Adrenal gland (tissue), 12 donors: ENCODE results near the gene AFM. TPM values are rescaled to one million over a fixed set of nuclear protein-coding genes. Genes with fewer than 3 reads are reported as not detected.

Experiments
- DNase-seq, 7 donors: peaks; one replicate each; pipeline ENCODE4 v3.0.0-alpha.2; 2019 to 2020
- H3K27ac ChIP-seq, 5 donors: fragments of 200-600 bp; sonication (generic) in 4 of 5; 1 replicate in 3 of 5; 2 replicates in 2 of 5; pipeline versions ENCODE4 v1.5.1 to v1.8.0; 2016 to 2020; ENCODE audit warnings: mild to moderate bottlenecking in 1 of 5
- H3K27me3 ChIP-seq: fragments of 200-600 bp; 2 replicates; pipeline ENCODE4 v1.8.0; 2021
- H3K36me3 ChIP-seq, 2 donors: fragments of 200-600 bp; replicated peaks in 1 of 2; 1 replicate in 1 of 2; 2 replicates in 1 of 2; pipeline versions ENCODE4 v1.5.1 to v1.8.0; 2018 to 2022
- H3K4me1 ChIP-seq, 2 donors: fragments of 200-600 bp; replicated peaks in 1 of 2; 1 replicate in 1 of 2; 2 replicates in 1 of 2; pipeline versions ENCODE4 v1.5.1 to v1.8.0; 2018 to 2021
- H3K4me3 ChIP-seq, 4 donors: fragments of 200-600 bp; sonication (generic) in 3 of 4; one replicate each; pipeline ENCODE4 v1.5.1; 2016 to 2018
- H3K9me3 ChIP-seq, 3 donors: fragments of 200-600 bp; sonication (generic) in 1 of 3; replicated peaks in 1 of 3; 1 replicate in 2 of 3; 2 replicates in 1 of 3; pipeline versions ENCODE4 v1.5.1 to v1.8.0; 2016 to 2021
- CTCF ChIP-seq, 6 experiments: fragments of 450-650 bp in 4 of 6; fragments of 200-600 bp in 2 of 6; sonication (generic) in 1 of 6; IDR thresholded peaks; 1 replicate in 5 of 6; 2 replicates in 1 of 6; pipeline versions ENCODE4 v1.5.1 to v1.8.0; 2016 to 2021; ENCODE audit warnings: antibody characterized with exemption in 6 of 6, mild to moderate bottlenecking in 2 of 6, moderate library complexity in 1 of 6
- POLR2A ChIP-seq, 2 donors: fragments of 450-650 bp; IDR thresholded peaks; one replicate each; pipeline ENCODE4 v1.6.1; 2017; ENCODE audit warnings: antibody characterized with exemption in 2 of 2, mild to moderate bottlenecking in 2 of 2, moderate library complexity in 1 of 2
- WGBS, 4 donors: extraction: QIAGEN DNeasy Blood & Tissue Kit in 2 of 4; methylation state at CpG; one replicate each; pipeline versions ENCODE4 v1.1.5 to v1.1.7; 2013 to 2017; 5-methylcytosine and 5-hydroxymethylcytosine counted together
- intact Hi-C, 2 donors: fragments of 100-400 bp; cut with DNase I; formaldehyde crosslinking; loops; one replicate each; pipeline versions ENCODE4 v1.14.1 to v1.15.0; 2022 to 2023
- polyA plus RNA-seq, 3 donors: library from polyadenylated mRNA; stranded (reverse); fragments of 200-250 nt in 2 of 3; fragments of 350-450 nt in 1 of 3; fragmentation: Illumina TruSeq in 1 of 3; extraction: RNeasy Lipid Tissue Mini Kit (QIAGEN cat#74804) in 1 of 3; gene quantifications; one replicate each; pipeline ENCODE4 v1.2.3, GENCODE V29; 2013 to 2014
- total RNA-seq, 9 donors: library from RNA; depleted of rRNA in 4 of 9; stranded (reverse); fragments of >200 nt in 4 of 9; fragments of 120-200 nt in 1 of 9; fragmentation: NEBNext Ultra II Directional in 1 of 9; extraction: Animal tissue kit (Norgen Biotek cat#: 25700) in 1 of 9; gene quantifications; one replicate each; pipeline versions ENCODE4 v1.1.0 to v1.2.4, GENCODE V29; 2013 to 2023
- donor health status: healthy with polysubstance abuse.
- donor health status: Bipolar disorder and iron deficiency.
- donor health status: DM: yes; HTN: yes; CAD: no.
- donor health status: DM: no; HTN: no; CAD: no.
- donor health status: DM: no; HTN: no; CAD: no.
- donor health status: DM: yes; HTN: yes; CAD: no.

Gene AFM
- total and polyA plus RNA-seq, 12 donors: not detected

- TF ChIP-seq CTCF (IDR thresholded peaks at IDR 0.05) (no peak), POLR2A (IDR thresholded peaks at IDR 0.05) (no peak)
- whole genome bisulfite sequencing, 4 donors: 74 to 80% (median 76%) methylated on average over 3 of the region's 3 CpGs
Measured at GRCh38 chr4:73451404-73451803, 30.1 kb upstream of the AFM start.

DNA sequence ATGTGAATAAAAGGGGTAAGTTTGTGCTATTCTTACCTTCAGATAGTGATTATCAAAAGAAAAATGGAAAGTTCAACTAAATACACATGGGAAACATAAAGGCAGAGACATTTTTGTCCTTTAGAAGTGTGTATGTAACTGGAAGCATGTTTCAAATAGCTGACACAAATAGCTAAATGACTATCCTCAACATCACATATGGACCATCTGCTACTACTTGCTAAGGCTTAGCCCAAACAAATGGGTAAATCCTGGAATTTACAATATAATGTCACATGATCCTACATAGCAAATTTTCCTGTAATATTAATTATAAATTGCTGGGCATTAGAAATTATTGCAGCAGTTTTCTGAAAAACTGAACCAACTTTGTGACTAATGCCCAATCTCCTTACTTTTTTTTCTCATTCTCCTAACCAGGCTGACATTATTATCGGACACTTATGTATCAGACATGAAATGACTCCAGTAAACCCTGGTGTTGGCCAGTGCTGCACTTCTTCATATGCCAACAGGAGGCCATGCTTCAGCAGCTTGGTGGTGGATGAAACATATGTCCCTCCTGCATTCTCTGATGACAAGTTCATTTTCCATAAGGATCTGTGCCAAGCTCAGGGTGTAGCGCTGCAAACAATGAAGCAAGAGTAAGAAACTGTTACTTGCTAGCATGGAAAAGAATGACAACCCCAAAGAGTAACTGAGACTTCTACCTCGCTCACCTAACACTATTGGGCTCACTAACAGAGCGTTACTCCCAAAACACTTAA is 29.4 kb upstream of the AFM start:
- peaks cover 5% of the 10 kb centered on the region for H3K27me3 ChIP-seq
- H3K4me1 ChIP-seq: no peaks in the 10 kb centered on the region
- H3K36me3 ChIP-seq: no peaks in the 10 kb centered on the region
- no peak overlapping the region for H3K4me3 ChIP-seq
- H3K9me3 ChIP-seq: no peaks in the 10 kb centered on the region
- no peak for TF ChIP-seq POLR2A (IDR thresholded peaks at IDR 0.05)
- TF ChIP-seq CTCF (IDR thresholded peaks at IDR 0.05): no peak
- intact Hi-C loops: no loop called here
- 87 to 95% (median 91%) methylated on average over 4 of the region's 4 CpGs for WGBS, 4 donors
- no peak for DNase-seq
- no peak overlapping the region for H3K27ac ChIP-seq

More at GRCh38 chr4:73451404-73451803, 30.1 kb upstream of the AFM start:
- Histone ChIP-seq H3K36me3 (no peaks in the 10 kb centered on the region), H3K4me3 (no peak overlapping the region), H3K27ac (no peak overlapping the region), H3K4me1 (no peaks in the 10 kb centered on the region), H3K27me3 (peaks cover 5% of the 10 kb centered on the region), H3K9me3 (no peaks in the 10 kb centered on the region)
- intact Hi-C loops: no loop called here
- no peak for DNase-seq

DNA sequence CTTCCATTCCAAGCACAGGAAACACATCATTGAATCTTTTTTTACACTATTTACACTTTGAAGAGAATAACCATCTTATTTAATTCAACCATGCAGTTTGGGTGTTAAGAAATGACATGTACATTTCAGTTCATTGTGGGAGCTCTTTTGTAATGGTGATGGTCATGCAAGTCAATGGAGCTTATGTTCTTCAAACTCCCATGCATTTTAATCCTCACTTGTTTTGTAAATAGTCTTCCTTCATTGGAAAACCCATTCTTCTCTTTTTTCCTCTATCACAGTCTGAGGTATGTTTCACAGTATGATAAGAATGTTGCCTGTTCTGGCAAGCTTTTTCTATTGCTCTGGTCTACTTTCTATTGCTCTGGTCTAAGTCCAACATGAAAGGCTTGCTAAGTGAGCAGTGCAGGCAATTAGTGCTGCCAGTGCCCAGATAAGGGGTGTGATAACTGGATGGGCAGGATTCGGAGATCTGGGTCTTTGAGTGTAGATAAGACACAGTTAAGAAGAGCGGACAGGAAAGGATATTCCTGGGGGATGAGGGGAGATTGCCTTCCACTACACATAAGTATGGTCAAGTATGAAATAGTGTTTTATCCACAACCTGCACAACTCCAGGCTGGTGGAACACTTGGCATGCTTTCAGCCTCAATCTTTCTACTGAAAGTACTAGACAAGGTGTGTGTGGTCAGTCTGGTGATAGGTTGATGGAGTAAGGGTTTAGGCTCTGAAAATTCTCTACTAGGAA is 28.4 kb upstream of the AFM start:
- TF ChIP-seq POLR2A (IDR thresholded peaks at IDR 0.05) (no peak), CTCF (IDR thresholded peaks at IDR 0.05) (no peak)
- Histone ChIP-seq H3K36me3 (no peaks in the 10 kb centered on the region), H3K9me3 (no peaks in the 10 kb centered on the region), H3K27ac (no peak overlapping the region), H3K4me3 (no peak overlapping the region), H3K27me3 (peaks cover 5% of the 10 kb centered on the region), H3K4me1 (no peaks in the 10 kb centered on the region)
- DNase-seq: no peak
- 61 to 74% (median 70%) methylated on average over 2 of the region's 2 CpGs for WGBS, 4 donors
- intact Hi-C loops: no loop called here

DNA sequence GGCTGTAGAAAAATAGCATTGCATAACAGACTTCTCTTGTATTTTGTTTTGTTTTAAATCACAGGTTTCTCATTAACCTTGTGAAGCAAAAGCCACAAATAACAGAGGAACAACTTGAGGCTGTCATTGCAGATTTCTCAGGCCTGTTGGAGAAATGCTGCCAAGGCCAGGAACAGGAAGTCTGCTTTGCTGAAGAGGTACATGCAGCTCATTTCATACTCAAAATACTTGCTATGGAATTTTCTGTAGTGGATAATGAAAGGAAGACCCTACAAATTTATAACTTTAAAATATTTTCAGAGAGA is 27.9 kb upstream of the AFM start:
- DNase-seq: no peak
- H3K27me3 ChIP-seq: peaks cover 5% of the 10 kb centered on the region
- H3K27ac ChIP-seq: no peak overlapping the region
- H3K36me3 ChIP-seq: no peaks in the 10 kb centered on the region
- intact Hi-C loops: no loop called here
- no peaks in the 10 kb centered on the region for H3K4me1 ChIP-seq
- no peaks in the 10 kb centered on the region for H3K9me3 ChIP-seq
- H3K4me3 ChIP-seq: no peak overlapping the region
- no peak for TF ChIP-seq POLR2A (IDR thresholded peaks at IDR 0.05)
- no peak for TF ChIP-seq CTCF (IDR thresholded peaks at IDR 0.05)
